Right atrium auricular region (tissue), 2 donors: ENCODE results near the gene ZFAND2B. TPM values are rescaled to one million over a fixed set of nuclear protein-coding genes. Genes with fewer than 3 reads are reported as not detected.

Experiments used
- DNase-seq: peaks from one replicate; pipeline ENCODE4 v3.0.0-alpha.2; 2019; ENCODE audit warnings: low spot score
- H3K27ac ChIP-seq, 2 donors: fragments of 200-600 bp; sonication (generic); 1 replicate in 1 of 2; 2 replicates in 1 of 2; pipeline ENCODE4 v1.5.1; 2016 to 2019
- H3K27me3 ChIP-seq, 2 donors: fragments of 200-600 bp; sonication (generic); one replicate each; pipeline versions ENCODE4 v1.5.1 to v1.6.0; 2017 to 2019
- H3K36me3 ChIP-seq: fragments of 200-600 bp; sonication (generic); one replicate; pipeline ENCODE4 v1.5.1; 2016
- H3K4me1 ChIP-seq, 2 donors: fragments of 200-600 bp; sonication (generic); one replicate each; pipeline versions ENCODE4 v1.5.1 to v1.6.0; 2017 to 2019
- H3K4me3 ChIP-seq, 2 donors: fragments of 200-600 bp; sonication (generic); 1 replicate in 1 of 2; 2 replicates in 1 of 2; pipeline ENCODE4 v1.5.1; 2017 to 2019; ENCODE audit warnings: mild to moderate bottlenecking in 1 of 2, moderate library complexity in 1 of 2
- H3K9me3 ChIP-seq, 2 donors: fragments of 200-600 bp; sonication (generic); one replicate each; pipeline ENCODE4 v1.5.1; 2019
- CTCF ChIP-seq, 2 donors: fragments of 200-600 bp; sonication (generic); IDR thresholded peaks; one replicate each; pipeline ENCODE4 v1.5.1; 2019; ENCODE audit warnings: antibody characterized with exemption in 2 of 2
- total RNA-seq, 2 donors: library from RNA; depleted of rRNA; stranded (reverse); fragments of >200 nt; gene quantifications; one replicate each; pipeline ENCODE4 v1.1.0, GENCODE V29; 2016

ZFAND2B gene
- total RNA-seq, 2 donors from 2014 or later: 15.5 to 31.5 TPM

GRCh38 chr2:219168526-219168925, 38.1 kb upstream of the ZFAND2B start:
- no peak overlapping the region for H3K4me3 ChIP-seq
- H3K36me3 ChIP-seq: peaks cover 12% of the 10 kb centered on the region
- peaks cover 0 to 13% of the 10 kb centered on the region in 2 donors for H3K4me1 ChIP-seq
- H3K9me3 ChIP-seq: no peaks in the 10 kb centered on the region
- TF ChIP-seq CTCF (IDR thresholded peaks at IDR 0.05): no peak
- no peak for DNase-seq
- no peak overlapping the region for H3K27ac ChIP-seq
- H3K27me3 ChIP-seq: no peaks in the 10 kb centered on the region

- no peak for TF ChIP-seq CTCF (IDR thresholded peaks at IDR 0.05)
- DNase-seq: no peak
- H3K9me3 ChIP-seq: no peaks in the 10 kb centered on the region
- H3K27me3 ChIP-seq: no peaks in the 10 kb centered on the region
- H3K27ac ChIP-seq: no peak overlapping the region
- peaks cover 0 to 13% of the 10 kb centered on the region in 2 donors for H3K4me1 ChIP-seq
- no peak overlapping the region for H3K4me3 ChIP-seq
- H3K36me3 ChIP-seq: peaks cover 16% of the 10 kb centered on the region
Observed at GRCh38 chr2:219168932-219169331, 37.6 kb upstream of the ZFAND2B start.

GRCh38 chr2:219169930-219170654, 36.5 kb upstream of the ZFAND2B start, which contains the start of gene SLC23A3:
Gene SLC23A3, minus strand, starts transcription at chr2:219170029. Its CDS starts 45 bp downstream, at chr2:219169984.
- H3K9me3 ChIP-seq: no peaks in the 10 kb centered on the region
- no peaks in the 10 kb centered on the region for H3K27me3 ChIP-seq
- peaks cover 27% of the 10 kb centered on the region for H3K36me3 ChIP-seq
- H3K4me1 ChIP-seq: peaks cover 0 to 17% of the 10 kb centered on the region in 2 donors
- H3K27ac ChIP-seq: peak within 1 kb of the TSS; percentile 64 to 68
- no peak within 1 kb of the TSS for H3K4me3 ChIP-seq
- DNase-seq: no peak
- TF ChIP-seq CTCF (IDR thresholded peaks at IDR 0.05): no peak

GRCh38 chr2:219171231-219171651, 35.3 kb upstream of the ZFAND2B start:
- no peaks in the 10 kb centered on the region for H3K9me3 ChIP-seq

GRCh38 chr2:219172231-219173154, 34.1 kb upstream of the ZFAND2B start:
- no peak for TF ChIP-seq CTCF (IDR thresholded peaks at IDR 0.05)
- DNase-seq: no peak
- H3K27me3 ChIP-seq: no peaks in the 10 kb centered on the region
- H3K4me3 ChIP-seq: no peak overlapping the region
- no peaks in the 10 kb centered on the region for H3K9me3 ChIP-seq
- H3K4me1 ChIP-seq: peaks cover 0 to 29% of the 10 kb centered on the region in 2 donors
- H3K27ac ChIP-seq: peak overlapping the region in 1 of 2 donors; percentile 68
- peaks cover 28% of the 10 kb centered on the region for H3K36me3 ChIP-seq

More at GRCh38 chr2:219171231-219171651, 35.3 kb upstream of the ZFAND2B start:
- Histone ChIP-seq H3K27me3 (no peaks in the 10 kb centered on the region), H3K4me1 (peaks cover 0 to 29% of the 10 kb centered on the region in 2 donors), H3K27ac (peak overlapping the region; percentile 64 to 68), H3K36me3 (peaks cover 28% of the 10 kb centered on the region), H3K4me3 (no peak overlapping the region)
- peak; percentile 55 to 79 for TF ChIP-seq CTCF (IDR thresholded peaks at IDR 0.05)
- peak; percentile 83 for DNase-seq
